HG03575 (cell line): ENCODE results near the gene DPM2.

Experiments
- ATAC-seq: cut with Tn5 transposase; IDR thresholded peaks from one replicate; pipeline ENCODE4 v1.9.1; 2021; ENCODE audit not compliant: unreplicated experiment, insufficient number of reproducible peaks, low FRiP score; ENCODE audit errors: extremely low read depth

The DPM2 gene

DNA sequence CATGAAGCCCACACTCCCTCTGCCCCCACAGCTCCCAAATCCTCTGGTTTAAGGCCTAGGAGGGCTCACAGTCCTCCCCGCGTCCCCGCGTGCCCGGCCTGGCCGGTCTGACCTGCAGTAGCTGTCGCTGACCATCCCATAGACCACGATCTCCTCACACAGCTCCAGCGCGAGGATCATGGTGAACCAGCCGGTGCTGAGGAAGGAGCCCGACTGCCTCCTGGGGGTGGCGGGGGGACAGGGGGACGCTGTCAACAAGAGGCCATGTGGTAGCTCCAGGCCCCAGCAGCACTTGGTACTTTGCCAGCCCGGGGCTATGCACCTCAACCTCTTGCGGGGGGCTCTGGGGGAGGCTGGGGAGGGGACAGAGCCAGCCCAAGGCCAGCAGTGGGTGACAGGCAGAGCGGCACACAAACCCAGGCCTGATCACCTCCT, 27.8 kb downstream of the DPM2 start:
- no peak for ATAC-seq

DNA sequence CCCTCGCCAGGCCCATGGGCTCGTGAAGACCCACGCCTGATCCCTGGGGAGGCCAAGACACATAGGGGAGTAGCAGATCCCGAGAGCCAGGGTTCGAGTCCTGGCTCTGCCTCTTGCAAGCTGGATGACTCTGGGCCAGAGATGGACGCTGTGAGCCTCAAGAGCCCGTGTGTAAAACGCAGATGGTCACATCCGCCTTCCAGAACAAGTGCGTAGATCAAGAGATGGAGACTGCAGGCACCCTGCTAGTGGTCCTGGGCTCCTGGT, 29.1 kb downstream of the DPM2 start:
- no peak for ATAC-seq

DNA sequence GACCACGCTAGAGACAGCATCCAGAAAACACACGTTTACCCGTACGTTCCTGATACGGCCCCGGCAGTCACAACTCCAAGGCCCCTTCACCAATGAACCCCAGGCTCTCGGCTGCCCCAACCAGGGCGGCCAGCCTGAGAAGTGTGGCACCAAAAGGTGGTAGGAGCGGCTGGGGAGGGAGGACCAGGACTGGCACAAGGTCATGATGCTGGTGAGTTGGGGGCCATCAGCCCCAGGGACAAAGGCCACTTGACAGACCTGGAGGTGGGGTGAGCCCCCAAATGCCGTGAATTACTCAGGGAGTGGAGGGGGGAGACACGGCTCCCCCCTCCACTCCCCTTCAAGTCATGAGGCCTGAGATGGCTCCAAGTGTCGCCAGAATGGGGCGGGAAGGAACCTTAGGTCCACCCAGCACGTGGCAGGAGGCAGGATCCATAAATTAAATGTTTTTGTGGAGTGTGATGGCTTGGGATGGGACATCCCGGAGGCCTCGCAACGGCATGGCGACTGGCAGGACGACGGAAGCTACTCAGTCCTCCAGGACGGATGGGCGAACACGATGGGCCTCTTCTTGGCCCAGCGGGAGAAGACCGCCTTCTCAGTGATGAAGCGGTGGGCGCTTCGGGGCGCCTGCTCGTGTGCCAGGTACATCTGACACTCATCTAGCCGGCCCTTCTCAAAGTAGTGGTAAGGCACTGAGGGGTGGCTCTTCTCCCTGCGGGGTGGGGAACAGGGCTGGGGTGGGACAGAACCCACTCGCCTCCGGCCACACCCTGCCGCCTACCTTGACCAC, 29.6 kb downstream of the DPM2 start:
- ATAC-seq = no peak

DNA sequence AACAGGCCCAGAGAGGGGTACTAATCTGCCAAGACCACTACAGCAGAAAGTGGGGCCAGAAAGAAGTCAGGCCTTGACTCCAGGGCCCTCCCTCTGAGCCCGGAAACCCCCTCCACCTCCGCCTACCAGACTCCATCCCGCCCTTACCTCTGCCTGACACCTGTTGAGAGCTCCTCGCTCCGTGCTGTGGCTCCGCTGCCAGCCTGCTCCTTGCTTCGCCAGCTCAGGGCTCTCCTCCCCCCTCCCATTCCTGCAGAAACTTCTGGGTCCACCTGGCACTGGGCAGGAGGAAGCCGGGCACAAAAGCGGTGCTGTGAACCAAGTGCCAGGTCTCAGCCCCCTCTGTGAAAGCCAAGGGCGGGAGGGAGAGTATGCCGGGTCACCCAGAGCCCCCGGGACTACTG, 31.9 kb downstream of the DPM2 start:
- no peak for ATAC-seq

- no peak for ATAC-seq
Measured at GRCh38 chr9:127905004-127905728, 32.5 kb downstream of the DPM2 start.

- no peak for ATAC-seq
Measured at GRCh38 chr9:127904561-127905003, 33.1 kb downstream of the DPM2 start.

- no peak for ATAC-seq
Measured at GRCh38 chr9:127903557-127904475, 33.8 kb downstream of the DPM2 start.

DNA sequence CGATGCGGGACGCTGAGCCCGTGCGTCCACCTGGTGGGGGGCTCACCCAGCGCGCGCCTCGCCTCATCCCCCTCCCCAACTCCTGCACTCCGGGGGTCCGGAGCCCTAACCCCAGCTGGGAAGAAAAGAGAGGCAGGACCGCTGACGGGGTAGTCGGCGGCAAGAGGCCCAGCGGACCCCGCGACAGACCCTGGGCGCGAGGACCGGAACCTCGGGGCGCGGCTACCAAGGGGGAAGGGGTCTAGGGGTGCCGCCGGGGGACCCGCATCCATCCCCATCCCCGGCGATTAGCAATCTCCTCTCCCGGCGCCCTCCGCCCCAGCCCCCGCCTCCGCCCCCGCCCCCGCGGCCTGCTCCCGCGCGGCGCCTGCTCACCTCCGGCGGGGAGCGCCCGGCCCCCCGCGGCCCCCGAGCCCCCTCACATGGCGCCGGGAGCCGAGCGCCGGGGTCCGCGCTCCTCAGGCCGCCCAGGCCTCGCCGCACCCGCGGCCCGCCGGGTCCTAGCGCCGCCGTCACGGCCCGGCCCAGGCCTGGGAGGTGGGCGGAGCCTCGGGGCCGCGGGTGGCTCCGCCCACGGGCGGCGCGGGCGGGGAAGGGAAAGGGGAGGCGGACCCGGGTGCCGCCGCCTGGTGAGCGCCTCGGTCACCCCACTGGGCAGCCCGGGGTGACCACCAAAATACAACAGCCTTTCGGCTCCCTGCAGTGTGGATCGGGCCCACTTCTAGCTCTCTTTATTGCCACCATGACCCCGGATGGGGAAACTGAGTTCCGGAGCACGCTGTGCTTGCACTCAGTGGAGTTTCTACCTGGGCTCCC, 38.3 kb downstream of the DPM2 start, which contains the start of gene ST6GALNAC6:
Gene ST6GALNAC6, minus strand, starts transcription at position 476 of the 816 bp plus-strand sequence. CDS start 1,622 bp downstream, outside the sequence.
- no peak for ATAC-seq

- ATAC-seq = no peak
Measured at GRCh38 chr9:127898433-127899127, 39.1 kb downstream of the DPM2 start.

DNA sequence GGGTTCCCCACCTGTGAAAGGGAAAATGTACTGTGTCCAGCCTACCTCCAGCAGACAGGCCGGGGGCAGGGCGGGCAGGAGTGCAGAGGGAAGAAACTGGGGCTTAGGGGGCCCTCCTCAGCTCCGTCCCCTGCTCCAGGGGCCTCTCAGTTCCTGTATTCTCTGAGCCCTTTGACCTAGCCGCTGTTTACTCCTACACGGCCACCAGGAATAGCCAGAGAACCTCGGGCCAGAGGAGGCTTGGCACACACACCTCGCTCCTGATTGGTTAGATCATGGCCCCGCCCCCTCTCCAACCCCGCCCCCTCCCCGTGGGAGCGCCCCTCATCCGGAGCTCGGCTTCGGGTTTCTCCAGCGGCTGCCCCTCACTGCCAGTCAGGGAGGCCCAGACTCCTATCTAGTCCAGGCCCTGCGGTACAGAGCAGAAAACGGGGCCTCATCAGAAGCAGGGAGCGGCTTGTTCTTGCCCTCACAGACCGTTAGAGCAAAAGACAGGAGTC, 40.4 kb downstream of the DPM2 start:
- ATAC-seq = no peak

DNA sequence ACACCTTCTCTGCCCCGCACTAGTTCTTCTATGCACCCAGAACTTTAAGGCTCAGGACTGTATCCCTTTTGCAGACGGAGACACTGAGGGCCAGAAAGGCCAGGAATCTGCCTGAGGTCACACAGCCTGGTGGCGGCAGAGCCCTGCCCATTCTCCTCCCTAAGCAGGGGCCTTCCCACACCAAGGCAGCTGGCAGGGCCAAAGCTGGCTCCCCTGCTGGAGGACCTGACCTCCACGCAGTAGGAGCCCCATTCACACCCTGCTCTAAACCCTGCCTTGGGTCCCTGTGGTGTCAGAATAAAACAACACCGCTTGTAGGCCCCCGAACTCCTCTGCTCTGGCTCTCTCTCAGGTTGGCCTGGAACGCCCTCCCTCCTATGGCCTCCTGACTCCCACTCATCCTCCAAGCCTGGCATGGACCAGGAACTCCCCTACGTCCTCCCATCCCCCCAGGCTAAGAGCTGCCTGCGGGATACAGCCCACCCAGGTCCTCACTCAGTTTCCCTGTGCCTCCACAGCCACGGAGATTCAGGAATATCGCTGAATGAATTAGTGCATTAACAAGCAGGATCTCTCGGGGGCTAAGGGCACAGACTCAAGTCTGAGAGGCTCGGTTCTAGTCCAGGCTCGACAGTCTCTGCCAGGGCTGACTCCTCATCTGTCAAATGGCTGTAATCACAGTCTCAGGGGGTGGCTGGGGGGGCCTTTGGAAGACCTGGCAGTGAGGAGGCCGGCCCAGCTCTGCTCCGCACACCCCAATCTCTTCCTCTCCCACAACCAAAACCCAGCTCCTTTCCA, 41.1 kb downstream of the DPM2 start:
- ATAC-seq = no peak

- no peak for ATAC-seq
Measured at GRCh38 chr9:127895811-127896210, 41.8 kb downstream of the DPM2 start.

DNA sequence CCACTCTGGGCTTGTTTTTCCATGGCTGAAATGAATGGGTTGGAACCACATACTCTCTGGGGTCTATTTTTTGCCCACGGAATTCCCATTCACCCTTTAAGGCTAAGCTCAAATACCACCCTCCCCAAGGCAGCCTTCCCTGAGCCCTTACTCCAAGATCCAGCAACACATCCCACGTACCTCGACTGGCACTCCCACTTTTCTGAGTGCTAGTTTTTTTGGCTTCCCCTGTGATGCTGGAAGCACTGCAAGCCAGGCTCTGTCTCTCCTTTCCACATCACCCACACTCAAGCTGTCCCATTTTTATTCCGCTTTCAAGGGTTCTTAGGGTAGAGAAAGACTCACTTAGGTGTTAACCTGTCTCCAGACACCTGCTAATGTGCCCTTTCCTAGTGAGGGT, 44.3 kb downstream of the DPM2 start:
- ATAC-seq = no peak

- ATAC-seq = no peak
Measured at GRCh38 chr9:127892831-127893230, 44.8 kb downstream of the DPM2 start.

GRCh38 chr9:127890053-127890452, 47.6 kb downstream of the DPM2 start:
- no peak for ATAC-seq

GRCh38 chr9:127887792-127888191, 49.9 kb downstream of the DPM2 start:
- no peak for ATAC-seq

- ATAC-seq = no peak
Measured at GRCh38 chr9:127886401-127886972, 51.2 kb downstream of the DPM2 start.
